Activated CD4-positive, alpha-beta T cell treated with anti-CD3 and anti-CD28 coated beads for 48 hours (primary cell): ENCODE results near the gene PKD2L1.
A peak's percentile ranks its signal among the peaks of the same experiment; 100 is the strongest.

Experiments used
- DNase-seq: peaks from one replicate; pipeline ENCODE4 v3.0.0-alpha.2; 2020

PKD2L1 gene

DNA sequence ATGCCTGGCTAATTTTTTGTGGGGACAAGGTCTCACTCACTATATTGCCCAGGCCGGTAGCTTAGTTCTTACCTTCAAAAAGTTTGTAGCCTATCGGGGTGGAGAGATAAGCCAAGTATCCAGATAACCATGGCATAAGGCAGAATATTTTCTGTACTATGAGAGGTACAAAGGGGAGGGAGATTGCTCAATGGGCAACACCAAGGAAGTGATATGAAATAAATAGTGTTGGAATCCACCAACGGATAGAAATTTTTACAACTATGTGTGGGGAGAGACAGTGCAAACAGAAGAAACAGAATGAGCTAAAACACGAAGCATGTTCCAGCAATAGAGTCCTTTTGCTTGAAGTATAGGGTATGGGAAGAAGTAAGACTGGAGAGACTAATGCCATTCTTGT is 25.1 kb upstream of the PKD2L1 start:
- no peak for DNase-seq

GRCh38 chr10:100353770-100354485 is 23.9 kb upstream of the PKD2L1 start:
- DNase-seq, result no peak

DNA sequence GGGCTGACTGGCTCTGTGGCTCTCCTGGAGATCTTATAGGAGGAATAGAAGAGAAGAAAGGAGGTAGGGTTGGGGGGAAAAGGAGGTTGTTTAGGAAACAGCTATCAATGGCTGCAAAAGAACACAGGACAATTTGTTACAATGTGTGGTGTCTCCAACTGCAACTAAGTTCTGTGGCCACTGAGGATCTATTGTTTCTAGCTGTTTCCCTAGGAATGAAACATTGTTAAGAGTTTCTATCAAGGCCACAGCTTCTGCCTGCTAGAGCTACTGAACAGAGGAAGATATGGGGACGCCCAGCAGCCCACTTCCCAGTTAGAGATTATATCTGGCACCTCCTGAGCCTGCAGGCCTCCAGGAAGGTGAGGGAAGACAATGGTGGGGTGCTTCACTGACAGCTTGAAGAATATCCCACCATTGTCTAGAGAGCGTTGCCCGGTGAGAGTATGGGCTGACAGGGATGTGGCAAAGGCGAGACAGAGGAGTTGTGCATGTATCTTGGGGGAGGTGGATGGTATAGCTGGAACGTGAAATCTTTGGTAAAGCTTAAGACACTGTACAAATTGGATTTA is 21.0 kb upstream of the PKD2L1 start:
- no peak for DNase-seq

DNA sequence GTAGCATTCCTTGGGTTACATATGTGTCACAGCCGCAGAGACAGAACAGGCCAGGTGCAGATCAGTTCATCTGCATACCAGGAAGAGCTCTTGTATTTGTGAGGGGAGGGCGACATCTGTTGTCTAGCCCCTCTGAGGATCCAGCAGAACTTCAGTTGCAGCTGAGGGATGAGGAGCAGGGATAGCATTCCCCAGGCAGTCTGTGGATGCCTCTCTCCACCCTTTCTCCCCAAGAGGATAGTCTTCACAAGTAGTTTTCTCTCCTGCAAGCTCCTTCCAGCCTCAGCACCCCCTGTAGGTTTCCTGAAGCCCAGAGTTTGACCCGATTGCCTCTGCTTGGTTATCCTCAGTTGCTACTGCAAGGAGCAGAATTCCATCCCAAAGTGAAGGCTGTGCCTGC is 19.6 kb upstream of the PKD2L1 start:
- DNase-seq, result no peak

DNA sequence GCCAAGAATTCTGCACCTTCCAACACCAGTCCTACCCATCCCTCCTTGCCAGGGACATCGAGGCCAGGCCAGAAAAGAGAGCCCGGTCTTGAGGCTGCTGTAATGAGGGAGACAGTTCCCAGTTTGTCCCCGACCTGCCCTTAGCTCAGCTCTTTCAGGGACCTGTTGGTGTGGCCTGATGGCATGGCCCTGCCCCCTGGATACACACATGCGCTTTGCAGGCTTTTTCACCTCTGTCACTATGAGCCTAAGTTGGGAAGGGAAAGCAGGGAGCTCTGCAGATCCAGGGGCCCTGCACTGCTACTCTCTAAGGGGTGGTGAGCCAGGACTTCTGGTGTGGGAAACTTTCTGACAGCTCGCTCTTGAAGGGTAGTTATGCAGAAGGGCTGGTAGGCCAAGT is 19.1 kb upstream of the PKD2L1 start:
- no peak for DNase-seq

GRCh38 chr10:100348389-100348927 is 18.4 kb upstream of the PKD2L1 start:
- no peak for DNase-seq

DNA sequence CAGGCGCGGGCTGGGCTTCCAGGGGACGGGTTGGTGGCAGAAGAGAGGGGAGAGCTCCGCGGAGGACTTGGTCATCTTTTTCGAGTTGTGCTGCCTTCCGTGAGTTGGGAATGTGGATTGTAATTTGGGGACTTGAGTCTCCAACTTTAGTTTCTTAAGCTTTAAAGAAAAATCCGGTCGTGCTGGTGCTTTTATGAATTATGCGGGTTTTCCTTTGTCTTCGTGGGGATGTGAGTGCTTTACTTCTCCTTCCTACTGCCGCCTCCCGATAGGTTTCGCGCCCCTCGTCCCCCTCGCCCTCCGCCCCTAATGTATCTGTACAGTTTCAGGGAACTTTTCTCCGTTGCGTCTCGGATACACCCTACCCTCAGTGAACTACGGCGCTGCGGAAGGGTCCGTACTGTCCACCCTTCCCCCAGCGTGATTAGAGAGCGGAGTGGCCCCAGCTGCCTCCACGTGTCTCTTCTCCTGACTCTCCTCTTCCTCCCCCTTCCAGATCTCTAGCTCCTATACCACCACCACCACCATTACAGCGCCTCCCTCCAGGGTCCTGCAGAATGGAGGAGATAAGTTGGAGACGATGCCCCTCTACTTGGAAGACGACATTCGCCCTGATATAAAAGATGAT is 17.7 kb upstream of the PKD2L1 start:
- DNase-seq, result no peak

GRCh38 chr10:100346765-100347567 is 16.9 kb upstream of the PKD2L1 start, which contains the start of gene SCD:
TSS of gene SCD (plus strand) at chr10:100347233. CDS start at chr10:100347505, 272 bp downstream.
- peak; percentile 92 for DNase-seq

GRCh38 chr10:100346351-100346764 is 16.3 kb upstream of the PKD2L1 start:
- peak; percentile 84 for DNase-seq

DNA sequence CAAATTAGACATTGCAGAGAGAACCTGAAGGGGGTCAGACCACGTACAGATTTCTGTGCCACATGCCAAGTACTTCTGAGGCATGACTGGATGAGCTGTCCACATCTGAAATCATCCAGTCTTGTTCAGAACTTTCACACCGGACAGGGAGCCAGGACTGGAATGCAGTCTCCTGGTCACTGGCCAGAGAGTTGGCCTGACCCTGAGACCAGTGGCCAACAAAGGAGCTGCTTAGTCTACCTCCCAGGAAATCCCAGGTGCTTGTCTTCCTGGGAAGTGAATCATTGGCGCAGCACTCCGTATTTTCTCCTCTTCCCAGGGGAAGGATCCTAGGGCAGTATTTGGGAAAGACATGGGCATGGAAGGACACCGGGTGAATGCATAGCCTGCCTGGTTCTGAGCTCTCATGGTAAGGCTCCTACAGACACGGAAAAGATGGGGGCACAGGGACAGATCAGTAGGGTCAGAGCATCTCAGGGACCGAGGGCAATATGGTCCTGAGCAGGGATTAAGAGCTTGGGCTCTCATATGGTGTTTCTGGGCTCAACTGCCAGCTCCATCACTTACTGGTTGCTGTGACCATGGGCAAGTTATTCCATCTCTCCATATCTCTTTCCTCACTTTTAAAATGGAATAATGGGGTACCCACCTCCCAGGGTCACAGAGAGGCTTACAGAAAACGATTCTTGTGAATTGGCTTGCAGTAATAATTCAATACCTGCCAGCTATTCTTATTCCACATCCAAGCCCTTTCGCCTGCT is 15.7 kb upstream of the PKD2L1 start:
- DNase-seq, result no peak

DNA sequence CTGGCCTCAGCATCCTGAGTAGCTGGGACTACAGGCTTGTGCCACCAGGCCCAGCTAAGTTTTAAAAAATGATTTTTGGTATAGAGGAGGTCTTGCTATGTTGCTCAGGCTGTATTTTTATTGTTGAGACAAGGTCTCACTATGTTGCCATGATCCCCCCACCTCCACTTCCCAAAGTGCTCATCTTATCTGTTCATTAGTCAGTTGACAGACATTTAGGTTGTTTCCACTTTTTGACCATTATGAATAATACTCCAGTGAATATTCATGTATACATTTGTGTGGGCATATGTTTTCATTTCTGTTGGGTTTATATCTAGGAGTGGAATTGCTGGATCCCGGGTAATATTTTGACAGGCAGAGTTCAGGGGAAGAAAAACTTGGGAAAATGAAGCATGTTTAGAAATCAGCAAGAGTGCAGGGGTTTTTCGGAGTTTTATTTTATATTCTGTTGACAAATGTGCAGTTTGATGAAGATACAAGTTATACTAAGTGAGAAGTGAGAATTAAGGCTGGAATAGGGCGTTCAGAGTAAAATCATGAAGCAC is 14.3 kb upstream of the PKD2L1 start:
- DNase-seq, result no peak

- DNase-seq, result no peak
These were observed 12.6 kb upstream of the PKD2L1 start for GRCh38 chr10:100342627-100342972.

DNA sequence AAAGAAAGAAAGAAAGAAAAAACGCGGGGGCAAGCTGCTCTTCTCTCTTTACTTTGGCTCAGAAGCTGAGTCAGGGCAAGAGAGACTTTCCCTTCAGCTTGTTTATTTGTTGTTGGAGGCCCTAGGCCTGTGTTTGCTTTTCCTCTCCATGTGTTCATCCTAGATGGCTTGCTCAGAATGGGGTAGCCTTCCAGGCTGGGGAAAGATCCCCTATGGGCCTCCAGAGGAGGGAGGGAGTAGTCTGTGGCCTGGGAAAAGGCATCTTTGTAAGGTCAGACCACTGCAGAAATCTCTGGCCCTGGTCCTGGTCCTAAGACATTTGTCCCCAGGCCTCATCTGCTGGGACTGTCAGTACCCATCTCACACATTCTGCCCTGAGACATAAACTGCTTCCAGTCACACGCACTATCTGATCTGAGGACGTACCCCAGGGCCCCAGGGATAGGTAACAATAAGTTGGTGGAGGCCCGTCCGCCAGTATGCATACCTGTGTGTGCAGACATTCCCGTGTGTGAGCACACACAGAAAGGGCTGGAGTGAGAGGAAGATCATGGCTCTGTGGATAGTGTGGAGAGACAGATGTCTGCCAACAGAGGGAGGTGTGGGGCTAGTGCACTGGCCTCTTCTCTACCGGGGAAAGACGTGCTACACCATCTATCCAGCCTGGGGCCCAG is 12.1 kb upstream of the PKD2L1 start:
- DNase-seq, result peak; percentile 59

DNA sequence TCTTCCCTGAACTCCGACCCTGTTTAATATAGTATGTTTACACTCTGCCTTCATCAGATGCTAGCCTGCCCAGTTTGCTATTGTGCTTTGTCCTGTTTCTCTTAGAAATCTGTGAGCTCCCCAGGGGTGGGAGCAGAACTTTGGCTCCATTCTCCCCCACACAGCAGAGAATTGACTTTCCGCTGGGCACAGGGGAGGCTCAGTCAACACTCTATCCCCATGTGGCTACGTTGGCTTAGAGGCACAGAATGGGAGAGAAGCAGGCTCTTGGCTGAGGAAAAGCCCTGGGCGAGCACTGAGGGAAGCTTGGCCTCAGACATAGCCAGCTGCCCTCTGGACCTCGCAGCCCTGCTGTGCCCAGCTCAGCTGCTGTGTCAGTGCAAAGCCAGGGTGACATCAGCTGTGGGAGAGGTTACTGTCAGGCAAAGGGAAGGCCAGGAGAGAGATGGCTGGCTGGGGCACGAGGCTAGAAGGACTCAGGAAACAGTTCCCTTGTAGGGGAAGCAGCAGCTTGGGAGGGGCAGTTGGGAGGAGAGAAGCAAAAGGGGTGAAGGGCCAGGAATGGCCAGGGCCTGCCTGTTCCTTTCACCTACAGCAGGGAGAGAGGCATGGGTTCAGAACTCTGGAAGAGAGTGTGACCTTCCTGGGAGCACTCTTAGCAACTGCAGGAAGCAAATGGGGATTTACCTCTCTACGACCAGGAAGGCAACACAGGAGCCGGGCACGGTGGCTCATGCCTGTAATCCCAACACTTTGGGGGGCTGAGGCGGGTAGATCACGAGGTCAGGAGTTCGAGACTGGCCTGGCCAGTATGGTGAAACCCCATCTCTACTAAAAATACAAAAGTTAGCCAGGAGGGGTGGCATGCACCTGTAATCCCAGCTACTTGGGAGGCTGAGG is 11.2 kb upstream of the PKD2L1 start:
- no peak for DNase-seq

DNA sequence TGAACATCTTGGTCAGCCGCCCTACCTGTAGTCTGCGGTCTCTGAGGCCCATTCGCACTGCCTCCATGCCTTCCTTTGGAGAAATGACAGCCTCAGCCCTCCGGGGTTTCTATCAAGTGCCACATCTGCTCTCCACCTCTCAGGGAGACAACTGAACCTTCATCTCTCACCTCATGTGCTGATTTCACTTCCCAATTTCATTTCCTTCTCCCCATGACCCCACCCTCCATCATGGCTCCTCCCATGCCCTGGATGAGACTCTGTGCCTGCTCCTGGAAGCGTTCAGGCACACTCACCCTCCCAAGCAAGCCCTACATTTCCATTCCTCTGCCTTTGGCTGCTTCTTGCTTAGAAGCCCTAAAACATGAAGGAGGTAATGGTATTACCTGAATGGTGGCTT is 9.2 kb upstream of the PKD2L1 start:
- DNase-seq, result no peak

- DNase-seq, result peak; percentile 88
These were observed 8.5 kb upstream of the PKD2L1 start for GRCh38 chr10:100338434-100339036.

- DNase-seq, result no peak
These were observed 4.7 kb upstream of the PKD2L1 start for GRCh38 chr10:100334762-100335161.

- no peak for DNase-seq
These were observed 3.8 kb upstream of the PKD2L1 start for GRCh38 chr10:100333661-100334440.

- DNase-seq, result no peak
These were observed 3.1 kb upstream of the PKD2L1 start for GRCh38 chr10:100333106-100333505.
